Gastroesophageal sphincter (tissue), 3 donors: ENCODE results near the gene C12orf75.

Experiments used
- EP300 ChIP-seq: sonication (generic); formaldehyde crosslinking; IDR thresholded peaks from one replicate; pipeline ENCODE4 v1.6.1; 2017; ENCODE audit warnings: antibody characterized with exemption, mild to moderate bottlenecking
- TF ChIP-seq, protein P1 (sequence below), 4 experiments: fragments of 200-600 bp in 2 of 4; fragments of 450-650 bp in 2 of 4; sonication (generic) in 1 of 4; IDR thresholded peaks; one replicate each; pipeline ENCODE4 v1.5.1; 2017 to 2019; ENCODE audit warnings: antibody characterized with exemption in 4 of 4, mild to moderate bottlenecking in 2 of 4, moderate library complexity in 2 of 4

DNA sequence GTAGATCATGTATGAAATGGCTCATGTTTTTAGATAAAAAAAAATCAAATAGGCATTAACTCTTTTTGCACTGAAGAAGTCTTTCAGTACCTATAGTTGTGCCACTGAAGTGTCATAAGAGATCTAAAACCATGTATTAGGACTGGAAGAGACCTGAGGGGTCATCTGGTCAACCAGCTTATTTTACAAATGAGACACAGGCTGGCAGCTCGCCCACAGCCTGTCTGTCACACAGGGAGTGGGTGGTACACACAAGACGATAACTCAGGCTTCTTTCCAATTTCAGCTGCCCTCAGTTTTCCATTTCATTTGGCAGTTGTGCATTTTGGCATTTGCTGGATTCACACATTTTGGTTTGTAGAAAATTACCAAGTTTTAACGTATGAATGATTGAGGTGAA lies 34.7 kb downstream of the C12orf75 start:
- TF ChIP-seq, protein P1, sequence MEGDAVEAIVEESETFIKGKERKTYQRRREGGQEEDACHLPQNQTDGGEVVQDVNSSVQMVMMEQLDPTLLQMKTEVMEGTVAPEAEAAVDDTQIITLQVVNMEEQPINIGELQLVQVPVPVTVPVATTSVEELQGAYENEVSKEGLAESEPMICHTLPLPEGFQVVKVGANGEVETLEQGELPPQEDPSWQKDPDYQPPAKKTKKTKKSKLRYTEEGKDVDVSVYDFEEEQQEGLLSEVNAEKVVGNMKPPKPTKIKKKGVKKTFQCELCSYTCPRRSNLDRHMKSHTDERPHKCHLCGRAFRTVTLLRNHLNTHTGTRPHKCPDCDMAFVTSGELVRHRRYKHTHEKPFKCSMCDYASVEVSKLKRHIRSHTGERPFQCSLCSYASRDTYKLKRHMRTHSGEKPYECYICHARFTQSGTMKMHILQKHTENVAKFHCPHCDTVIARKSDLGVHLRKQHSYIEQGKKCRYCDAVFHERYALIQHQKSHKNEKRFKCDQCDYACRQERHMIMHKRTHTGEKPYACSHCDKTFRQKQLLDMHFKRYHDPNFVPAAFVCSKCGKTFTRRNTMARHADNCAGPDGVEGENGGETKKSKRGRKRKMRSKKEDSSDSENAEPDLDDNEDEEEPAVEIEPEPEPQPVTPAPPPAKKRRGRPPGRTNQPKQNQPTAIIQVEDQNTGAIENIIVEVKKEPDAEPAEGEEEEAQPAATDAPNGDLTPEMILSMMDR (IDR thresholded peaks at IDR 0.05), result no peak
- TF ChIP-seq EP300, result no peak
